SK-N-SH treated with all-trans-retinoic acid at 6 μM for 48 hours (cell line): ENCODE results near the gene MYBL2.

ENCODE experiments used
- ATAC-seq: fragments of 200-7000 bp; cut with Tn5 transposase; 3 replicates; pipeline ENCODE4 v1.9.1; 2020; ENCODE audit warnings: mild to moderate bottlenecking, moderate library complexity
- ARNTL ChIP-seq: fragments of 450-650 bp; formaldehyde crosslinking; IDR thresholded peaks from 2 replicates; pipeline ENCODE4 v1.5.0; 2020; ENCODE audit warnings: low read depth, mild to moderate bottlenecking, moderate library complexity, borderline replicate concordance
- BACH2 ChIP-seq: fragments of 250-450 bp; sonication (Bioruptor Pico); IDR thresholded peaks from 2 replicates; pipeline ENCODE4 v1.9.0; 2021; ENCODE audit warnings: mild to moderate bottlenecking, borderline replicate concordance
- CREB5 ChIP-seq: fragments of 250-450 bp; sonication (Bioruptor Pico); IDR thresholded peaks from 2 replicates; pipeline ENCODE4 v1.5.1; 2020; ENCODE audit warnings: low read depth, mild to moderate bottlenecking, moderate library complexity
- CSDC2 ChIP-seq: fragments of 250-450 bp; sonication (Bioruptor Pico); IDR thresholded peaks from 2 replicates; pipeline ENCODE4 v1.5.0; 2020; ENCODE audit warnings: mild to moderate bottlenecking, moderate library complexity
- CSRNP3 ChIP-seq: fragments of 250-450 bp; sonication (Bioruptor Pico); IDR thresholded peaks from 2 replicates; pipeline ENCODE4 v1.5.1; 2021; ENCODE audit warnings: mild to moderate bottlenecking, moderate library complexity
- ESRRG ChIP-seq: fragments of 250-450 bp; sonication (Bioruptor Pico); IDR thresholded peaks from 2 replicates; pipeline ENCODE4 v1.6.1; 2021; ENCODE audit warnings: mild to moderate bottlenecking
- GLIS3 ChIP-seq: fragments of 250-450 bp; sonication (Bioruptor Pico); IDR thresholded peaks from 2 replicates; pipeline ENCODE4 v1.5.0; 2020; ENCODE audit warnings: mild to moderate bottlenecking, moderate library complexity
- ISL1 ChIP-seq: fragments of 250-450 bp; sonication (Bioruptor Pico); IDR thresholded peaks from 2 replicates; pipeline ENCODE4 v2.1.2; 2022; ENCODE audit warnings: mild to moderate bottlenecking, moderate library complexity
- OSR1 ChIP-seq: fragments of 250-450 bp; sonication (Bioruptor Pico); IDR thresholded peaks from 2 replicates; pipeline ENCODE4 v1.8.0; 2022; ENCODE audit warnings: moderate library complexity, mild to moderate bottlenecking, inconsistent platforms
- PATZ1 ChIP-seq: fragments of 250-450 bp; sonication (Bioruptor Pico); IDR thresholded peaks from 2 replicates; pipeline ENCODE4 v1.8.0; 2020; ENCODE audit warnings: mild to moderate bottlenecking, moderate library complexity, borderline replicate concordance
- POU6F1 ChIP-seq: fragments of 250-450 bp; sonication (Bioruptor Pico); IDR thresholded peaks from 2 replicates; pipeline ENCODE4 v1.8.0; 2021; ENCODE audit warnings: low read depth, mild to moderate bottlenecking, moderate library complexity, borderline replicate concordance
- PPARA ChIP-seq: fragments of 250-450 bp; sonication (Bioruptor Pico); IDR thresholded peaks from 2 replicates; pipeline ENCODE4 v1.5.0; 2020; ENCODE audit warnings: mild to moderate bottlenecking, borderline replicate concordance
- SNAI2 ChIP-seq: fragments of 250-450 bp; sonication (Bioruptor Pico); IDR thresholded peaks from 2 replicates; pipeline ENCODE4 v1.5.0; 2020; ENCODE audit warnings: mild to moderate bottlenecking, moderate library complexity
- TCF4 ChIP-seq: fragments of 250-450 bp; sonication (Bioruptor Pico); IDR thresholded peaks from 2 replicates; pipeline ENCODE4 v1.8.0; 2021; ENCODE audit warnings: mild to moderate bottlenecking, moderate library complexity, borderline replicate concordance
- TOX ChIP-seq: fragments of 250-450 bp; sonication (Bioruptor Pico); IDR thresholded peaks from 2 replicates; pipeline ENCODE4 v1.8.0; 2021; ENCODE audit warnings: mild to moderate bottlenecking, moderate library complexity, borderline replicate concordance
- TSHZ2 ChIP-seq: fragments of 250-450 bp; sonication (Bioruptor Pico); IDR thresholded peaks from 2 replicates; pipeline ENCODE4 v1.5.0; 2020; ENCODE audit warnings: mild to moderate bottlenecking, moderate library complexity
- ZFP3 ChIP-seq: fragments of 250-450 bp; sonication (Bioruptor Pico); IDR thresholded peaks from 2 replicates; pipeline ENCODE4 v1.5.0; 2020; ENCODE audit warnings: mild to moderate bottlenecking, moderate library complexity
- ZFP30 ChIP-seq: fragments of 450-650 bp; formaldehyde crosslinking; IDR thresholded peaks from 2 replicates; pipeline ENCODE4 v1.5.0; 2022; ENCODE audit warnings: mild to moderate bottlenecking, moderate library complexity
- ZNF565 ChIP-seq: fragments of 450-650 bp; formaldehyde crosslinking; conservative IDR thresholded peaks from 2 replicates; pipeline ENCODE4 v1.5.0; 2020; ENCODE audit warnings: low read depth, mild to moderate bottlenecking, moderate library complexity
- ZNF70 ChIP-seq: fragments of 450-650 bp; formaldehyde crosslinking; IDR thresholded peaks from 2 replicates; pipeline ENCODE4 v1.5.0; 2020; ENCODE audit warnings: mild to moderate bottlenecking, moderate library complexity
- ZNF8 ChIP-seq: fragments of 450-650 bp; formaldehyde crosslinking; IDR thresholded peaks from 2 replicates; pipeline ENCODE4 v1.5.0; 2020; ENCODE audit warnings: mild to moderate bottlenecking, moderate library complexity

The MYBL2 gene

DNA sequence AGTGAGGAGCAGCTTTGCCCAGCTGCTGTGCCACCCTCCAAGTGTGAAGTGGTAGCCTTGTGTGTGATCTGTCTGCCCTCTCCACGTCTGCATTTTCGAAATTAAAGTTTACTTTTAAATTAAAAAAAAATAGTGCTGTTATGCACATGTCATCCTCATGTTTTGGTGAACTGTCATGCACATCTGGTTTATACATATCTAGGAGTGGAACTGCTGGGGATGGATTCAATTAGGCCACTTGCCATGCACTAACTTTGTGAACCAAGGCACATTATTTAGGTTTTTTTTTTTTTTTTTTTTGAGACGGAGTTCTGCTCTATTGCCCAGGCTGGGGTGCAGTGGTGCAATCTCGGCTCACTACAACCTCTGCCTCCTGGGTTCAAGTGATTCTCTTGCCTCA is 56.3 kb downstream of the MYBL2 start:
- TF ChIP-seq OSR1 (CRISPR knock-in tag) = no peak
- TF ChIP-seq TCF4 (CRISPR knock-in tag) = peak; percentile 28; the same call in 1 of the 2 replicates
- no peak for ATAC-seq

GRCh38 chr20:43723735-43724134 is 56.8 kb downstream of the MYBL2 start:
- ATAC-seq = no peak
- TF ChIP-seq TSHZ2 (CRISPR knock-in tag) (no peak), TCF4 (CRISPR knock-in tag) (no peak), POU6F1 (no peak), BACH2 (CRISPR knock-in tag) (no peak), ZFP30 (CRISPR knock-in tag) (no peak), ESRRG (CRISPR knock-in tag) (no peak), OSR1 (CRISPR knock-in tag) (no peak), CSDC2 (CRISPR knock-in tag) (no peak), ISL1 (CRISPR knock-in tag) (no peak), GLIS3 (no peak), ARNTL (CRISPR knock-in tag) (no peak), ZNF70 (CRISPR knock-in tag) (no peak), ZFP3 (CRISPR knock-in tag) (no peak), TOX (no peak), ZNF565 (CRISPR knock-in tag) (no peak), CREB5 (CRISPR knock-in tag) (no peak), SNAI2 (CRISPR knock-in tag) (no peak), ZNF8 (CRISPR knock-in tag) (no peak), PPARA (CRISPR knock-in tag) (no peak), PATZ1 (CRISPR knock-in tag) (no peak)

DNA sequence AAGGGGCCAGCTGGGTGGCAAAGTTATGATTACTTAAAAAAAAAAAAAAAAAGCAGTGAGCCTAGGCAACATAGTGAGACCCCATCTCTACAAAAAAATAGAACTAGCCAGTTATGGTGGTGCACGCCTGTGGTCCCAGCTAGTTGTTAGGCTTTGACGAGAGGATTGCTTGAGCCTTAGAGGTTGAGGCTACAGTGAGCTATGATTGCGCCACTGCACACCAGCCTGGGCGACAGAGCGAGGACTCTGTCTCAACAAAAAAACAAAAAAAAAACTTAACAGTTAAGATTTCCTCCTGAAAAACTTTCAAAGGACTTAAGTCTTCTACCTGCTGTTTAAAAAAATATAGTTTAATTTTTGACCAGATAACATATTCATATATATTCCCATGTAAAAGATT is 57.5 kb downstream of the MYBL2 start:
- ATAC-seq = no peak
- TF ChIP-seq OSR1 (CRISPR knock-in tag) = no peak
- TF ChIP-seq GLIS3 = no peak
- TF ChIP-seq TCF4 (CRISPR knock-in tag) = no peak
- TF ChIP-seq PPARA (CRISPR knock-in tag) = no peak
- TF ChIP-seq, all 23 proteins: peak for 0

DNA sequence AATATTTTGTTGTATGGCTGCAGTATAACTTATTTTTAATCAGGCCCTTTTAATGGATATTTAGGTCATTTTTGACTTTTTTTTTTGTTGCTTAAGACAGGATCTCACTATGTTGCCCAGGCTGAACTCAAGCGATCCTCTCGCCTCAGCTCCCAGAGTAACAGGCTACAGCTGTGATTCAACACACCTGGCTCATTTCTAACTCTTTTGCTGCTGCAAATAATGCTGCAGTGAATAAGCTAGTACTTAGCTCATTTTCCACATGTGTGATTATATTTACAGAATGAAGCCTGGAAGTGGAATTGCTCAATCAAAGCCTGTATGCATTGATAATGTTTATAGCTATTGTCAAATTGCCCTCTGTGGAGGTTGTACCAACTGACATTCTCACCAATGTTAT is 58.8 kb downstream of the MYBL2 start:
- ATAC-seq = no peak
- TF ChIP-seq ISL1 (CRISPR knock-in tag) = no peak

- ATAC-seq = no peak
- TF ChIP-seq CSRNP3 (CRISPR knock-in tag) (no peak), ZNF8 (CRISPR knock-in tag) (no peak), ZFP30 (CRISPR knock-in tag) (no peak), TSHZ2 (CRISPR knock-in tag) (no peak), CREB5 (CRISPR knock-in tag) (no peak), ISL1 (CRISPR knock-in tag) (no peak), PPARA (CRISPR knock-in tag) (no peak)
Observed at GRCh38 chr20:43726333-43726732, 59.4 kb downstream of the MYBL2 start.
